Hindlimb muscle (tissue), 1 donor: ENCODE results near the gene HIGD2B. TPM values are rescaled to one million over a fixed set of nuclear protein-coding genes. Genes with fewer than 3 reads are reported as not detected.
"Not testable (repeated sequence)": the region's sequence is repeated elsewhere in the genome, so short reads cannot be mapped to it uniquely, and the experiment has no call there.

Source experiments
- DNase-seq: peaks from one replicate; pipeline ENCODE4 v3.0.0-alpha.2; 2013
- polyA plus RNA-seq: library from polyadenylated mRNA; unstranded; fragments of 120-200 nt; gene quantifications from one replicate; pipeline ENCODE4 v1.2.1, GENCODE V29; 2013; ENCODE audit not compliant: insufficient read length

Gene HIGD2B
- not detected for polyA plus RNA-seq

- peak; percentile 93 for DNase-seq
Measured at GRCh38 chr15:72685925-72686794, at the start of gene HIGD2B, which contains the start of gene BBS4. Gene HIGD2B (minus strand): TSS chr15:72686182. CDS start chr15:72676374, 9,808 bp downstream. Gene BBS4 (plus strand): TSS chr15:72686207. CDS start chr15:72686228, 21 bp downstream.

- DNase-seq = no peak
Measured at GRCh38 chr15:72735111-72735510, 49.1 kb upstream of the HIGD2B start.

- no peak for DNase-seq
Measured at GRCh38 chr15:72733941-72734738, 48.2 kb upstream of the HIGD2B start.

- DNase-seq = no peak
Measured at GRCh38 chr15:72732516-72732915, 46.5 kb upstream of the HIGD2B start.

GRCh38 chr15:72732086-72732485, 46.1 kb upstream of the HIGD2B start:
- no peak for DNase-seq

- no peak for DNase-seq
Measured at GRCh38 chr15:72728821-72729220, 42.8 kb upstream of the HIGD2B start.

- DNase-seq = not testable (repeated sequence)
Measured at GRCh38 chr15:72728249-72728648, 42.3 kb upstream of the HIGD2B start.

GRCh38 chr15:72727154-72727553, 41.2 kb upstream of the HIGD2B start:
- DNase-seq = no peak

GRCh38 chr15:72725851-72726250, 39.9 kb upstream of the HIGD2B start:
- DNase-seq = not testable (repeated sequence)

GRCh38 chr15:72725446-72725845, 39.5 kb upstream of the HIGD2B start:
- DNase-seq = no peak

- DNase-seq = no peak
Measured at GRCh38 chr15:72724028-72724427, 38.0 kb upstream of the HIGD2B start.

GRCh38 chr15:72722071-72722696, 36.2 kb upstream of the HIGD2B start:
- DNase-seq = peak; percentile 54

GRCh38 chr15:72708551-72709303, 22.7 kb upstream of the HIGD2B start:
- not testable (repeated sequence) for DNase-seq

GRCh38 chr15:72706266-72706665, 20.3 kb upstream of the HIGD2B start:
- no peak for DNase-seq

- no peak for DNase-seq
Measured at GRCh38 chr15:72700076-72700475, 14.1 kb upstream of the HIGD2B start.

- DNase-seq = no peak
Measured at GRCh38 chr15:72698938-72699337, 13.0 kb upstream of the HIGD2B start.

- DNase-seq = no peak
Measured at GRCh38 chr15:72690938-72691337, 5.0 kb upstream of the HIGD2B start.

GRCh38 chr15:72688697-72689096, 2.7 kb upstream of the HIGD2B start:
- no peak for DNase-seq

GRCh38 chr15:72685301-72685924, 569 bp downstream of the HIGD2B start:
- DNase-seq = peak; percentile 5

GRCh38 chr15:72682772-72683171, 3.2 kb downstream of the HIGD2B start:
- DNase-seq = no peak

GRCh38 chr15:72680931-72681330, 5.1 kb downstream of the HIGD2B start:
- no peak for DNase-seq

- no peak for DNase-seq
Measured at GRCh38 chr15:72676838-72677237, 9.1 kb downstream of the HIGD2B start.
